Liver (tissue), 9 donors: ENCODE measurements around the gene ACAD9. TPM values are rescaled to one million over a fixed set of nuclear protein-coding genes. Genes with fewer than 3 reads are reported as not detected.

Experiments
- DNase-seq: peaks from one replicate; pipeline ENCODE4 v3.0.0-alpha.2; 2017; ENCODE audit warnings: low spot score
- H3K27ac ChIP-seq, 2 donors: one replicate each; pipeline ENCODE4 v1.7.0; 2013; ENCODE audit warnings: inconsistent platforms in 2 of 2, low read length in 2 of 2, control low read depth in 1 of 2, low read depth in 1 of 2, mild to moderate bottlenecking in 1 of 2
- H3K27me3 ChIP-seq, 4 donors: one replicate each; pipeline versions ENCODE4 v1.6.1 to v1.7.0; 2013; ENCODE audit warnings: low read length in 3 of 4, inconsistent platforms in 1 of 4, mild to moderate bottlenecking in 1 of 4, moderate library complexity in 1 of 4; ENCODE audit not compliant: control insufficient read depth in 4 of 4, insufficient read depth in 4 of 4
- H3K36me3 ChIP-seq, 4 donors: one replicate each; pipeline versions ENCODE4 v1.6.1 to v1.7.0; 2013; ENCODE audit warnings: low read length in 3 of 4, mild to moderate bottlenecking in 3 of 4, low read depth in 1 of 4, moderate library complexity in 1 of 4; ENCODE audit not compliant: control insufficient read depth in 4 of 4, insufficient read depth in 3 of 4
- H3K4me1 ChIP-seq, 4 donors: one replicate each; pipeline versions ENCODE4 v1.6.1 to v1.7.0; 2013; ENCODE audit warnings: low read length in 3 of 4, mild to moderate bottlenecking in 3 of 4, moderate library complexity in 1 of 4; ENCODE audit not compliant: control insufficient read depth in 4 of 4, insufficient read depth in 4 of 4
- H3K4me3 ChIP-seq, 3 donors: one replicate each; pipeline versions ENCODE4 v1.6.1 to v1.7.0; 2013; ENCODE audit warnings: low read length in 3 of 3, control low read depth in 1 of 3, low read depth in 1 of 3, mild to moderate bottlenecking in 1 of 3
- H3K9ac ChIP-seq, 2 donors: one replicate each; pipeline ENCODE4 v1.7.0; 2013; ENCODE audit warnings: low read length in 2 of 2, mild to moderate bottlenecking in 2 of 2, moderate library complexity in 2 of 2, control low read depth in 1 of 2, low read depth in 1 of 2
- H3K9me3 ChIP-seq, 4 donors: one replicate each; pipeline versions ENCODE4 v1.6.1 to v1.7.0; 2013; ENCODE audit warnings: low read length in 3 of 4; ENCODE audit not compliant: control insufficient read depth in 4 of 4
- CTCF ChIP-seq: fragments of 150-350 bp; IDR thresholded peaks from 2 replicates; pipeline ENCODE4 v1.5.1; 2017; ENCODE audit warnings: improper control_type of control experiment, low read depth, low read length; ENCODE audit not compliant: missing input control
- FOXA1 ChIP-seq: IDR thresholded peaks from 2 replicates; pipeline ENCODE4 v1.6.1; 2016; ENCODE audit warnings: antibody characterized with exemption
- FOXA2 ChIP-seq: IDR thresholded peaks from 2 replicates; pipeline ENCODE4 v1.6.1; 2016; ENCODE audit warnings: antibody characterized with exemption
- GABPA ChIP-seq, 2 donors: IDR thresholded peaks in 1 of 2; conservative IDR thresholded peaks in 1 of 2; 2 replicates each; pipeline ENCODE4 v1.6.1; 2016; ENCODE audit warnings: antibody characterized with exemption in 2 of 2, mild to moderate bottlenecking in 1 of 2, moderate library complexity in 1 of 2
- HNF4A ChIP-seq, 2 donors: conservative IDR thresholded peaks; 2 replicates each; pipeline ENCODE4 v1.6.1; 2016; ENCODE audit warnings: antibody characterized with exemption in 2 of 2, mild to moderate bottlenecking in 2 of 2
- HNF4G ChIP-seq: IDR thresholded peaks from 2 replicates; pipeline ENCODE4 v1.6.1; 2016; ENCODE audit warnings: antibody characterized with exemption
- JUND ChIP-seq, 2 donors: IDR thresholded peaks; 2 replicates each; pipeline ENCODE4 v1.6.1; 2016; ENCODE audit warnings: antibody characterized with exemption in 2 of 2
- NR2F2 ChIP-seq: IDR thresholded peaks from 2 replicates; pipeline ENCODE4 v1.6.1; 2016; ENCODE audit warnings: antibody characterized with exemption
- RXRA ChIP-seq, 2 donors: IDR thresholded peaks; 2 replicates each; pipeline ENCODE4 v1.6.1; 2017 to 2018; ENCODE audit warnings: antibody characterized with exemption in 2 of 2, mild to moderate bottlenecking in 1 of 2
- SP1 ChIP-seq: IDR thresholded peaks from 2 replicates; pipeline ENCODE4 v1.6.1; 2018; ENCODE audit warnings: antibody characterized with exemption, mild to moderate bottlenecking
- WGBS: extraction: QIAGEN DNeasy Blood & Tissue Kit; methylation state at CpG from one replicate; pipeline ENCODE4 v1.1.7; 2013; 5-methylcytosine and 5-hydroxymethylcytosine counted together
- polyA plus RNA-seq, 2 donors: library from polyadenylated mRNA; stranded (reverse) in 1 of 2; unstranded in 1 of 2; fragments of 200-250 nt in 1 of 2; fragments of >200 nt in 1 of 2; fragmentation: Nextera tagmentation in 1 of 2; extraction: Ambion mirVana in 1 of 2; gene quantifications; one replicate each; pipeline versions ENCODE4 v1.2.1 to v1.2.3, GENCODE V29; 2013 to 2015
- total RNA-seq, 2 donors: library from RNA; depleted of rRNA; stranded (reverse); fragments of >200 nt; gene quantifications; one replicate each; pipeline ENCODE4 v1.2.3, GENCODE V29; 2014
- TF ChIP-seq, protein P1 (sequence below): IDR thresholded peaks from 2 replicates; pipeline ENCODE4 v1.6.1; 2016; ENCODE audit warnings: antibody characterized with exemption
- TF ChIP-seq, protein P2 (sequence below): IDR thresholded peaks from 2 replicates; pipeline ENCODE4 v1.6.1; 2016; ENCODE audit warnings: antibody characterized with exemption, mild to moderate bottlenecking
- donor health status: healthy.
- donor health status: healthy.
- donor health status: healthy.
- donor health status: healthy.
- donor health status: healthy.

Gene ACAD9
- total and polyA plus RNA-seq, 4 donors, result 18.3 to 35.8 (median 27.2) TPM

DNA sequence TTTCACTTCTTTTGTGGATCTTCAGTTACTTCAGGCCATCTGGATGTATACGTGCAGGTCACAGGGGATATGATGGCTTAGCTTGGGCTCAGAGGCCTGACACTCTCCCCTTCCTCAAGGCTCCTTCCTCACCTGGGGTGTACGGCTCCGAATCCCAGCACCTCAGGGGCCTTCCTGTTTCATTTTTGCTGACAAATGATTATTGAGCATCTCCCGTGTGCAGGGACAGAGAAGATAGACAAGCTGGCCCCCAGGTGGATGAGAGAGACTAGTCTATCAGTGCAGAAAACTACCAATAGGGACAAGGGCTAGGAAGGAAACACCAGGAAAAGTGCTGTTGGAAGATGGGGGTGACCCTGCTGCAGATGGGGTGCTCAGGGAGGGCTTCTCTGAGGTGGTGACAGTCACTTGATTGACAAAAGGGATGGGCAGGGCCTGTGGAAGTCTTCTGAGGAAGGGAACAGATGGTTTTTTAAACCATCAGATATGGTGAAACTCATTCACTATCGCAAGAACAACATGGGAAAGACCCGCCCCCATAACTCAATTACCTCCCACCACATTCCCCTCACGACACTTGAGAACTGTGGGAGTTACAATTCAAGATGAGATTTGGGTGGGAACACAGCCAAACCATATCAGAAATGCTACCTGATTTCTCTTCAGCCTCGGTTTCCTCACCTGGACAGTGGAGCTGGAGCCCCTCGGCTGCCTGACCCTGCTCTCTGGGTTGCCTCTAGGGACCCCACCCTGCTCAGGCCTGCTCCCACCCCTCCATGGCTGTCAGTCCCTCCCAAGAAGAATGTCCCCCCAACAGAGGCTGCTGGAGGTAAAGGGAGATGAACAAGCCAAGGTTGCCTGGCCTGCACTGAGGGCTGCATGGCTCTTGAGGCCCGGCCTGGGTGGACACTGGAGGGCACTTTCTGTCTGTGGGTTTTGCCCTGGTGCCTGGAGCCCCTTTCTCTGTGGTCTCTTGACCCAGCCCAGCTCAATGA lies 37.2 kb upstream of the ACAD9 start:
- 89% methylated on average over 10 of the region's 10 CpGs for WGBS
- no peak for TF ChIP-seq FOXA2
- Histone ChIP-seq H3K9me3 (no peaks in the 10 kb centered on the region), H3K4me3 (no peak overlapping the region), H3K36me3 (no peaks in the 10 kb centered on the region), H3K27me3 (no peaks in the 10 kb centered on the region), H3K4me1 (peaks cover 2 to 12% (median 6%) of the 10 kb centered on the region in 4 donors), H3K9ac (no peak overlapping the region), H3K27ac (no peak overlapping the region)
- DNase-seq, result no peak

DNA sequence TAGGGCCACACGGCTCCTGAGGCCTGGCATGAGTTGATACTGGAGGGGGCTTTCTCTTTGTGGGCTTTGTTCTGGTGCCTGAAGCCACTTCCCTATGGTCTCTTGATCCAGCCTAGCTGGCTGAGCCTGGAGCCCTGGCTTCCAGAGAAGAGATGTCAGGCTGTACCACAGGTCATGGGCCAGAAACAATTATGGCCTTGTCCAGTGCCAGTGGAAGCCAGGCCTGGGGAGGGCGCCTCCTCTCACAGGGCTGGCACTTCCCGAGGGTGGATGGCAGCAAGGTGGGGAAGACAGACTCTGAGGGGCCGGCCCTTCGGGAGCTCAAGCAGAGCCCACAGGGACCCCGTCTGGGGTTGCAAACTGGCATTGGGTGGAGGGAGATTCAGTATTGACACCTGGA lies 34.9 kb upstream of the ACAD9 start:
- H3K9ac ChIP-seq, result no peak overlapping the region
- H3K27me3 ChIP-seq, result no peaks in the 10 kb centered on the region
- DNase-seq, result no peak
- no peaks in the 10 kb centered on the region for H3K36me3 ChIP-seq
- peaks cover 2 to 12% (median 6%) of the 10 kb centered on the region in 4 donors for H3K4me1 ChIP-seq
- 96% methylated on average over 6 of the region's 6 CpGs for WGBS
- H3K4me3 ChIP-seq, result no peak overlapping the region
- H3K9me3 ChIP-seq, result no peaks in the 10 kb centered on the region
- H3K27ac ChIP-seq, result no peak overlapping the region
- TF ChIP-seq, protein P1, sequence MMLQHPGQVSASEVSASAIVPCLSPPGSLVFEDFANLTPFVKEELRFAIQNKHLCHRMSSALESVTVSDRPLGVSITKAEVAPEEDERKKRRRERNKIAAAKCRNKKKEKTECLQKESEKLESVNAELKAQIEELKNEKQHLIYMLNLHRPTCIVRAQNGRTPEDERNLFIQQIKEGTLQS, result no peak
- TF ChIP-seq, protein P2, sequence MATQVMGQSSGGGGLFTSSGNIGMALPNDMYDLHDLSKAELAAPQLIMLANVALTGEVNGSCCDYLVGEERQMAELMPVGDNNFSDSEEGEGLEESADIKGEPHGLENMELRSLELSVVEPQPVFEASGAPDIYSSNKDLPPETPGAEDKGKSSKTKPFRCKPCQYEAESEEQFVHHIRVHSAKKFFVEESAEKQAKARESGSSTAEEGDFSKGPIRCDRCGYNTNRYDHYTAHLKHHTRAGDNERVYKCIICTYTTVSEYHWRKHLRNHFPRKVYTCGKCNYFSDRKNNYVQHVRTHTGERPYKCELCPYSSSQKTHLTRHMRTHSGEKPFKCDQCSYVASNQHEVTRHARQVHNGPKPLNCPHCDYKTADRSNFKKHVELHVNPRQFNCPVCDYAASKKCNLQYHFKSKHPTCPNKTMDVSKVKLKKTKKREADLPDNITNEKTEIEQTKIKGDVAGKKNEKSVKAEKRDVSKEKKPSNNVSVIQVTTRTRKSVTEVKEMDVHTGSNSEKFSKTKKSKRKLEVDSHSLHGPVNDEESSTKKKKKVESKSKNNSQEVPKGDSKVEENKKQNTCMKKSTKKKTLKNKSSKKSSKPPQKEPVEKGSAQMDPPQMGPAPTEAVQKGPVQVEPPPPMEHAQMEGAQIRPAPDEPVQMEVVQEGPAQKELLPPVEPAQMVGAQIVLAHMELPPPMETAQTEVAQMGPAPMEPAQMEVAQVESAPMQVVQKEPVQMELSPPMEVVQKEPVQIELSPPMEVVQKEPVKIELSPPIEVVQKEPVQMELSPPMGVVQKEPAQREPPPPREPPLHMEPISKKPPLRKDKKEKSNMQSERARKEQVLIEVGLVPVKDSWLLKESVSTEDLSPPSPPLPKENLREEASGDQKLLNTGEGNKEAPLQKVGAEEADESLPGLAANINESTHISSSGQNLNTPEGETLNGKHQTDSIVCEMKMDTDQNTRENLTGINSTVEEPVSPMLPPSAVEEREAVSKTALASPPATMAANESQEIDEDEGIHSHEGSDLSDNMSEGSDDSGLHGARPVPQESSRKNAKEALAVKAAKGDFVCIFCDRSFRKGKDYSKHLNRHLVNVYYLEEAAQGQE, result no peak

GRCh38 chr3:128845119-128845777 lies 34.2 kb upstream of the ACAD9 start:
- no peak overlapping the region for H3K27ac ChIP-seq

More at GRCh38 chr3:128845119-128845777, 34.2 kb upstream of the ACAD9 start:
- 56% methylated on average over 14 of the region's 14 CpGs for WGBS
- no peaks in the 10 kb centered on the region for H3K27me3 ChIP-seq
- DNase-seq, result no peak
- no peaks in the 10 kb centered on the region for H3K9me3 ChIP-seq
- H3K4me1 ChIP-seq, result peaks cover 2 to 12% (median 6%) of the 10 kb centered on the region in 4 donors
- peak overlapping the region in 2 of 3 donors; percentile 45 to 55 for H3K4me3 ChIP-seq
- no peak overlapping the region for H3K9ac ChIP-seq
- no peaks in the 10 kb centered on the region for H3K36me3 ChIP-seq
- TF ChIP-seq CTCF (no peak), GABPA (IDR thresholded peaks at IDR 0.05 in 1 of 2, conservative IDR thresholded peaks at IDR 0.05 in 1 of 2) (no peak), HNF4A (conservative IDR thresholded peaks at IDR 0.05) (no peak), HNF4G (no peak), FOXA2 (no peak), FOXA1 (no peak), SP1 (no peak), NR2F2 (no peak), RXRA (IDR thresholded peaks at IDR 0.05) (no peak), JUND (IDR thresholded peaks at IDR 0.05) (no peak)
